Osteocyte (in vitro differentiated cells): ENCODE measurements around the gene LARP4B. TPM values are rescaled to one million over a fixed set of nuclear protein-coding genes. Genes with fewer than 3 reads are reported as not detected.

Source experiments
- DNase-seq: peaks from one replicate; pipeline ENCODE4 v3.0.0; 2021; ENCODE audit warnings: mixed read lengths; ENCODE audit not compliant: unreplicated experiment; ENCODE audit errors: extremely low spot score
- H3K27ac Mint-ChIP-seq: one replicate; pipeline ENCODE4 v1.8.0; 2021; ENCODE audit warnings: mild to moderate bottlenecking, mixed read lengths; ENCODE audit not compliant: unreplicated experiment
- H3K27me3 Mint-ChIP-seq: one replicate; pipeline ENCODE4 v1.8.0; 2021; ENCODE audit warnings: mixed read lengths; ENCODE audit not compliant: unreplicated experiment
- H3K36me3 Mint-ChIP-seq: one replicate; pipeline ENCODE4 v1.8.0; 2021; ENCODE audit warnings: mixed read lengths; ENCODE audit not compliant: unreplicated experiment
- H3K4me1 Mint-ChIP-seq: one replicate; pipeline ENCODE4 v1.8.0; 2021; ENCODE audit warnings: mixed read lengths; ENCODE audit not compliant: unreplicated experiment
- H3K4me3 Mint-ChIP-seq: one replicate; pipeline ENCODE4 v1.8.0; 2021; ENCODE audit warnings: mild to moderate bottlenecking, moderate library complexity, mixed read lengths; ENCODE audit not compliant: unreplicated experiment
- H3K9me3 Mint-ChIP-seq: one replicate; pipeline ENCODE4 v1.8.0; 2021; ENCODE audit warnings: mixed read lengths; ENCODE audit not compliant: unreplicated experiment
- total RNA-seq: library from RNA; stranded (reverse); gene quantifications from 2 replicates; pipeline ENCODE4 v1.2.1, GENCODE V29; 2021
- TF ChIP-seq, protein P1 (sequence below): fragments of 200-600 bp; sonication (generic); IDR thresholded peaks from 2 replicates; pipeline ENCODE4 v1.5.0; 2021; ENCODE audit warnings: antibody characterized with exemption, mild to moderate bottlenecking, moderate library complexity

LARP4B gene
- total RNA-seq, 1 donor from 2014 or later, result 79.6 TPM

DNA sequence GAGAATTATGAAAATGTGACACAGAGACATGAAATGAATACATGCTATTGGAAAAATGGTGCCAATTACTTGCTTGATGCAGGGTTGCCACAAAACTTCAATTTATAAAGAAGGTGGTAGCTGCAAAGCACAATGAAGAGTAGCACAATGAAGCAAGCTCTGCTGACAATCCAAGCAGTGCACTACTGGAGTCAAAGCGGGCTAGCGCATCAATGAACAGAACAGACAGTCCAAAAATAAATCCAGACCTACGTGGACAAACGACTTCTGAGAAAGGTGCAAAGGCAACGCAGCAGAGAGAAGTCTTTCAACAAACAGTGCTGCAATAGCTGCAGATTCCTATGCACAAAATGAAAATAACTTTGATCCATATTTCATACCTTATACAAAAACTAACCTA is 75.8 kb downstream of the LARP4B start:
- Mint-ChIP-seq H3K36me3 (peaks cover 46% of the 10 kb centered on the region), H3K4me3 (no peak overlapping the region), H3K27ac (no peak overlapping the region), H3K4me1 (peaks cover 27% of the 10 kb centered on the region), H3K27me3 (no peaks in the 10 kb centered on the region), H3K9me3 (peaks cover 3% of the 10 kb centered on the region)
- DNase-seq, result no peak
- TF ChIP-seq, protein P1, sequence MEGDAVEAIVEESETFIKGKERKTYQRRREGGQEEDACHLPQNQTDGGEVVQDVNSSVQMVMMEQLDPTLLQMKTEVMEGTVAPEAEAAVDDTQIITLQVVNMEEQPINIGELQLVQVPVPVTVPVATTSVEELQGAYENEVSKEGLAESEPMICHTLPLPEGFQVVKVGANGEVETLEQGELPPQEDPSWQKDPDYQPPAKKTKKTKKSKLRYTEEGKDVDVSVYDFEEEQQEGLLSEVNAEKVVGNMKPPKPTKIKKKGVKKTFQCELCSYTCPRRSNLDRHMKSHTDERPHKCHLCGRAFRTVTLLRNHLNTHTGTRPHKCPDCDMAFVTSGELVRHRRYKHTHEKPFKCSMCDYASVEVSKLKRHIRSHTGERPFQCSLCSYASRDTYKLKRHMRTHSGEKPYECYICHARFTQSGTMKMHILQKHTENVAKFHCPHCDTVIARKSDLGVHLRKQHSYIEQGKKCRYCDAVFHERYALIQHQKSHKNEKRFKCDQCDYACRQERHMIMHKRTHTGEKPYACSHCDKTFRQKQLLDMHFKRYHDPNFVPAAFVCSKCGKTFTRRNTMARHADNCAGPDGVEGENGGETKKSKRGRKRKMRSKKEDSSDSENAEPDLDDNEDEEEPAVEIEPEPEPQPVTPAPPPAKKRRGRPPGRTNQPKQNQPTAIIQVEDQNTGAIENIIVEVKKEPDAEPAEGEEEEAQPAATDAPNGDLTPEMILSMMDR, result no peak

DNA sequence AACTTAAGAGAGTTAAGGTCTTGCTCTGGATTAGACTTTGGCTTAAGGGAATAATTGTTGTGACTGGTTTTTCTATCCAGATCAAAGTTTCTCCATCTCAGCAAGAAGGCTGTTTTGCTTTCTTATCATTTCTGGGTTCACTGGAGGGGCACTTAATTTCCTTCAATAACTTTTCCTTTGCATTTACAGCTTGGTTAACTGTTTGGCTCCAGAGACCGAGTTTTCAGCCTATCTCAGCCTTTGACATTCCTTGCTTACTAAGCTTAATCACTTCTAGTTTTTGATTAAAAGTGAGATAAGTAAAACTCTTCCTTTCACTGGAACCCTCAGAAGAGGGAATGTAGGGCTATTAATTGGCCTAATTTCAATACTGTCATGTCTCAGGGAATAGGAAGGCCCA is 76.4 kb downstream of the LARP4B start:
- Mint-ChIP-seq H3K36me3 (peaks cover 46% of the 10 kb centered on the region), H3K9me3 (peaks cover 9% of the 10 kb centered on the region), H3K4me1 (peaks cover 27% of the 10 kb centered on the region), H3K27ac (no peak overlapping the region), H3K4me3 (no peak overlapping the region), H3K27me3 (no peaks in the 10 kb centered on the region)
- DNase-seq, result no peak
- TF ChIP-seq, protein P1, result no peak

DNA sequence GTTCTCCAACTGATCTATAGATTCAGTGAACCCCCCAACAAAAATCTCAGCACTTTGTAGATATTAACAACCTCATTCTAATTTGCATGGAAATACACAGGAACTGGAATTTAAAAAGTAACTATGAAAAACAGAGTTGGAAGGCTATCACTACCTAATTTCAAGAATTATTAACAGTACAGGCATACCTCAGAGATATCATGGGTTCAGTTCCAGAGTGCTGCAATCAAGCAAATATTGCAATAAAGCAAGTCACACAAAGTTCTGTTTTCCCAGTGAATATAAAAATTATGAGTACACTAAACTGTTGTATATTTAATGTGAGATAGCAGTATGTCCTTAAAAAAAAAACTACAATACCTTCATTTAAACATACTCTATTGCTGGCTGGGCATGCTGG is 78.5 kb downstream of the LARP4B start:
- H3K36me3 Mint-ChIP-seq, result peaks cover 50% of the 10 kb centered on the region
- H3K27me3 Mint-ChIP-seq, result no peaks in the 10 kb centered on the region
- no peak overlapping the region for H3K4me3 Mint-ChIP-seq
- TF ChIP-seq, protein P1, result no peak
- H3K4me1 Mint-ChIP-seq, result peaks cover 33% of the 10 kb centered on the region
- no peak for DNase-seq
- no peak overlapping the region for H3K27ac Mint-ChIP-seq
- H3K9me3 Mint-ChIP-seq, result peaks cover 19% of the 10 kb centered on the region

DNA sequence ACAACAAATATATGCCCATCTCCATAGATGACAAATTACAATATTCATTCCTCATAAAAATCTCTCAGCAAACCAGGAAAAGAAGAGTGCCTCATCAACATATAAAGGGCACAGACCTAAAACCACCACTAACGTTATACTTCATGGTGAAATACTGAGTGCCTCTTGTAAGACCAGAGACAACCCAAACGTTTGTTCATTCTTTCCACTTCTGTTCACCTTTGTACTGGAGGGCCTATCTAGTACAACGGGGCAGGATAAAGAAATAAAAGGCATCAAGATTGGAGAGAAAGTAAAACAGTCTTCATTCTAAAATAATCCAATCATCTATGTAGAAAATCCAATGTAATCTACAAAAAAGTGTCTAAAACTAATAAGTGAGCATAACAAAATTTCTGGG is 79.1 kb downstream of the LARP4B start:
- H3K36me3 Mint-ChIP-seq, result peaks cover 49% of the 10 kb centered on the region

DNA sequence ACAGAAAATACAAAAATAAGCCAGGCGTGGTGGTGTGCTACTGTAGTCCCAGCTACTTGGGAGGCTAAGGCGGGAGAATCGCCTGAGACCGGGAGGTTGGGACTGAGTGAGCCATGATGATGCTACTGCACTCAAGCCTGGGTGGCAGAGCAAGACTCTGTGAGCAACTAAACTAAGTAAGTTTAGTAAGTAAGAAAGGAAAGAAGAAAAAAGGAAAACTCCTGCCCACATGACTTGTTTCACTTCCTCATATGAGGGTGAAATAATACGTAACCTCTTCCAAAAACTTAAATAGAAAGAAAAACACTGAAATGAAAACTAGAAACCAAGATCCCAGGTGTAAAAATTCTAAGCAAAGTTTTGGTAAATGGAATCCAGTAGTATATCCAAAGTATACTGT is 79.6 kb downstream of the LARP4B start:
- H3K9me3 Mint-ChIP-seq, result peaks cover 19% of the 10 kb centered on the region
- no peaks in the 10 kb centered on the region for H3K27me3 Mint-ChIP-seq
- H3K4me3 Mint-ChIP-seq, result no peak overlapping the region
- H3K27ac Mint-ChIP-seq, result peak overlapping the region; percentile 1
- peaks cover 50% of the 10 kb centered on the region for H3K36me3 Mint-ChIP-seq
- peaks cover 33% of the 10 kb centered on the region for H3K4me1 Mint-ChIP-seq
- DNase-seq, result no peak
- TF ChIP-seq, protein P1, result no peak

More for the DNA sequence above, 79.1 kb downstream of the LARP4B start:
- TF ChIP-seq, protein P1, result no peak
- Mint-ChIP-seq H3K4me1 (peaks cover 35% of the 10 kb centered on the region), H3K4me3 (no peak overlapping the region), H3K27ac (no peak overlapping the region), H3K27me3 (no peaks in the 10 kb centered on the region), H3K9me3 (peaks cover 19% of the 10 kb centered on the region)
- no peak for DNase-seq
